Suppressor macrophage (primary cell): Measurements from ENCODE around the gene PDXK.
A peak's percentile ranks its signal among the peaks of the same experiment; 100 is the strongest.

Source experiments
- DNase-seq, 4 experiments: peaks; one replicate each; pipeline ENCODE4 v3.0.0-alpha.2; 2020 to 2022

Gene PDXK

GRCh38 chr21:43723648-43724047, 4.7 kb downstream of the PDXK start:
- no peak for DNase-seq

DNA sequence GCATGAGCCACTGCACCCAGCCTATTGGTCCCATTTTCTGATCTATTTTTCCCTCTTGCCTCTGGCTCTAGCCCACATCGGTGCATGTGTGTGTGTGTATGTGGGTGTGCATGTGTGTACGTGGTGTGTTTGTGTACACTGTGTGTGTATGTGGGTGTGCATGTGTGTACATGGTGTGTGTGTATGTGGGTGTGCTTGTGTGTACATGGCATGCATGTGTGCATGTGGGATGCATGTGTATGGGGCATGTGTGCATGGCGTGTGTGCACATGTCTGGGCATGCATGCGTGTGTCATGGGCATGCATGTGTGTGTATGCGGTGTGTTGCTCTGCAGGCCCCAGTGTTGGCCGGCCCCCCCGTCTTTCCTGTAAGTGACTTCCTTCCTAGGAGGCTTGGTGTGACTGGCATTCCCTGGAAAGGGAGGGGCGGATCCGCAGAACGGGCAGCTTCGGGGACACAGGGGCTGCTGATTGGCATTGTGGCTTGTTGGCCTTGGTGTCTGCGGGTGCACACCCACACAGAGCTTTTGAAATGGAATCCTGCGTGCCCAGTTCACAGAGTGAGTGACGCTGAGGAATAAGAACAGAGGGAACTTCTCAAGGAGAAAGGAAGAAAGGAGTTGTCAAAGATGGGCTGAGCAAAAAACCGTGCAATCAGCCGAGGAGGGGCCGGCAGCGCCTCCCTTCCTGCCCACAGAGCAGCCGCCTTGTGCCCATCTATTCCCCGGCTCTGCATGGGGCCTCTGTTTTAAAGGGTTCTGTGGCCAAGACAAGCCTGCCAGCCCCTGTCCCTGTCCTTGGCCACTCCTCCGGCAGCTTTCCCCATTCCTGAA, 8.0 kb downstream of the PDXK start:
- peak; percentile 78 to 88 (median 86) for DNase-seq

- peak; percentile 65 to 81 (median 76) for DNase-seq
These were observed 8.7 kb downstream of the PDXK start for GRCh38 chr21:43727519-43728153.

DNA sequence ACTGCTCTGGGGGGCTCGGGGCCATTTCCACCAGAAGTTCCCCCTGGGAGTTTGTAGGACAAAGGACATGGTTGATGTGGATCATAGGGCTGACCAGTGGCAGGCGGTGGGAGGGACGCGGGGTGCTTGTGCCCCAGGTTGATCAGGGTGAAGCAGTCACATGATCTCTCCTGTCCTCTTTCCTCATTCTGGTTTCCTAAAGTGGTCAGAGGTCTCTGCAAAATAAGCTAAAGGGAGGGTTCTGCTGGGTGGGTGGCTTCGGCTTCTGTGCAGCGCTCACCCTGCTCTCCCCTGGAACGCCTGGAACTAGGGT, 9.2 kb downstream of the PDXK start:
- DNase-seq, result peak in 1 of 4 experiments; percentile 87

DNA sequence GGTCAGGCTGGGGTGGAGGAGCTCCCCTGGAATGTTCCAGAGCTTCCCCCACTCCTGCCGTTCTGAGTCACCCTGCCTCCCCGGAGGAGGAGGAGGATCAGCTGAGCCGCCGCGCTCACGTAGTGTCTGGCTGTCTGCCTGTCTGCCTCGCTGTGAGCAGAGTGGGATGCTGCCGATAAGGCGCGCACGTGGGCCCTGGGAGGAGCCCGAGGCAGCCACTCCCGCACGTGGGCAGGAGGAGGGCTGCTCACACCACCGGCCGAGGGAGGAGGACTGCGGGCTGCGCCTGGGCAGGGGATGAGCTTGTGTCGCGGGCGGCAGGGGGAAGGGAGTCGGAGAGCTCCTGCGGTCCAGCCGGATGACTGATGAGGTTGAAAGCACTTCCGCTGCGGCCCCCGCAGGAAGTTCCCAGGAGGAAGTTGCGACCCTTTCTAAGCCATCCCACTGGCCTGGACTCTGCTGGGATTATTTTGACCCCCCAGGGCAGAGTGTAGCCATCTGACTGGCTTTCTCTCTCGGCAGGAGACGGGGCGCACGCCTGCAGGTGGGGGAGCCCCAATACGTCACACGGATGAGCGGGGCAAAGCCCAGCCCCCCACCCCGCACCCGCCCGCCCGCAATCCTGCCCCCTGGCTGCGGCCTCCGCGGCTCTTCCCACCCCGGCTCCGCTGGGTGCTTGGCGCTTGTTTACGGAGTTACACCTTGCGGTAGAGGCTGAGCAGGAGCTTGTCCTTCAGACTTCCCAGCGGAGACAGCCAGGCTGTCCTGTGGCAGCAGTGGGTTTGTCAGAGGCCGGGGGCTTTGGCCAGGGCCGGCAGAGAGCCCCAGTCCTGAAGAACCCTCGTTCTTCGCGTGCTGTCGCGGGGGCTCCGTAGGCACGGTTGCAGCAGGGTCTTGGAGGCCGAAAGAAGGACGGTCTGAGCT, 9.8 kb downstream of the PDXK start:
- DNase-seq, result peak; percentile 97 to 99 (median 98)

DNA sequence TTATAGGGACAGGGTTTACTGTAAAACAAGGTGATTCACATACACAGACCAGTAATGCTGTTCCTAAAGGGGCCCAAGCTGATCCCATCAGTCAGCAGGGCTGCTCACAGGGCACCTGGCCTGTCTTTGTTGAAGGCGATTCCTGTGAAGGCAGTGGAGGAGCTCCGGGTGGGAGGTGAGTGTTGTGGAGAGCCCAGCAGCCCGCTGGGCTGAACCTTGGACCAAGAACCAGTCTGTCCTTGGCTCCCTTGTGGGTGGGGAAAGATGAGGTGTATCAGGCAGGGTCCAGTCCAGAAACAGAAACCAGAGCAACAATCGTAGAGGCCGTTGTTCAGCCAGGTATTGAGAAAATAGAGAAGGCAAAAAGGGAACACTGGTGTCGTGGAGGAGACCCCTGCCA, 12.5 kb downstream of the PDXK start:
- DNase-seq, result no peak

GRCh38 chr21:43731891-43732711, 13.2 kb downstream of the PDXK start:
- DNase-seq, result no peak

DNA sequence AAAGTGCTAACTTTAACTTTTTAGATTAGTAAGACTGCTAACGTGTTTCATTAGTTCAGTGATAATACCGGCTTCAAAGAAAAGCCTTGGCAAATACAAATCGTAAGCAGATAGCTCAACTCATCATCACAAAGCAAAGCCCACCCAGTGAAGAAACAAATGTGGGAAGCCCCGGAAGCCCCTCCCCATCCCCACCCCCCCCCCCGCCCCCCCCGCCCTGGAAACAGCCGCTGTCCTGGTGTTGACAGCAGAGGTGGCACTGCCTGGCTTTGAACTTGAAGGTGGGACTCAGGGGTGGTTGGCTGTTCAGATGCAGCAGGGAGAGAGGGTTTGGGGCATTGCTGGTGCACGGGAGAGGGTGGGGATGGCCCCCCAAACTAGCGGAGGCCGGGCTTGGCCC, 14.1 kb downstream of the PDXK start:
- DNase-seq, result no peak

DNA sequence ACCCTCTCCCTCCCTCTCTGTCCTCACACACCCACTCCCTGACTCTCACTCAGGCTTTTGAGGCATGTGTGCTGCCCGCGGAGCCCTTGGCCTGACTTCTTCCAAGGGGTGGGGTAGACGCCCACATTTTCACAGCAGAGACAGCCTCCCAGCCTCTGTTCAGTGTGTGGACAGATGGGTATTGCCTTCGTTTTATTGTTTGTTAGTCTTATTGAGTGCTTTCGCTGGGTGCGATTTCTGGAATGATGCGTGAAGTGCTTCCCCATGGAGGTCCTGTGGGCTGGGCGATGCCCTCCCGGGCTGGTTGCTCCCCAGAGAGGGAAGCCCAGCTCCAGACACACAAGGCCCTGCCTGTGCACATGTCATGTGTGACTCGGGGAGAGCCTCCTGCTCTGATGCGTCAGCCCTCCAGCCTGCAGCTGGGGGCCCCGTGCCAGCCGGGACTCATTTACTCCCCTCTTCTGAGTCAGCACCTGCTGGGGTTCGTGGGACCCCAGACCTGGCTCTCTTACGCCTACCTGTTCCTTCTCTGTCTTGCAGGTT, 14.7 kb downstream of the PDXK start:
- DNase-seq, result peak; percentile 72 to 87 (median 78)

- DNase-seq, result no peak
These were observed 15.4 kb downstream of the PDXK start for GRCh38 chr21:43734131-43734927.

GRCh38 chr21:43734928-43735229, 15.9 kb downstream of the PDXK start:
- DNase-seq, result no peak

- no peak for DNase-seq
These were observed 16.5 kb downstream of the PDXK start for GRCh38 chr21:43735236-43736091.

- DNase-seq, result peak in 1 of 4 experiments; percentile 30
These were observed 17.4 kb downstream of the PDXK start for GRCh38 chr21:43736224-43736883.

DNA sequence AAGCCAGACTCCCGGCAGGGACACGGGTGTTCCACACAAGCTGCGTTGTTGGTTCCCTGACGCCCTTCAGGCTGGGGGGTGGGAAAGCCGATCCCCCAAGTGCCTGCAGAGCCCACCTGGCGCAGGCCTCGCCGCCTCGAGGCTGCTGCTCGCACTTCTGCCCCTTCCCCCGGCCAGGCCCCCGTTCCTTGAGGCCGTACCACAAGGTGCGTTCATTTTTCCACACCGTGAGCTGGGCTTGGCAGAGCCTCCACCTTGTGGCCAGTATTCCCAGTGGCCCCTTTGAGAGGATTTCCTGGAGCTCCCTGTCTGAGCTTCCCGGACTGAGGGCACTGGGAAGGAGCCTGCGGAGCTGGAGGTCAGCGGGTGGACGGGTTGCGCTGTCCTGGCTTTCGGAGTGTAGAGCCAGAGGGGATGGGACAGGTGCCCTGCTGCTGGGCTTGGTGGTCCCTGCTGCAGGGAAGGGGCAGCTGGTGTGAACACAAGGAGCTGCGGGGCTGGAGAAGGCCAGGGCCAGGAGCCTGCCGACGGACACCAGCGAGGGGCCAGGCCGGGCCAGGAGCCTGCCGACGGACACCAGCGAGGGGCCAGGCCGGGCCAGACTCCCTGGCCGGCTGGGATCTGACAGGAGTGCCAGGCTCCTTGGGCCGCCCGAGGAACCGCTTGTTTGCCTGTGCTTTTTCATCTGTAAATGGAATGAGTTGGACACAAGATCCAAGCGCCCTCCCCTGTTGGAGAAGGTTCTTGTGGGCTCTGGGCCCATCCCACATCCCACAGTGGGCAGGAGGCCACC, 18.4 kb downstream of the PDXK start:
- DNase-seq, result no peak

GRCh38 chr21:43739621-43740435, 20.9 kb downstream of the PDXK start:
- peak in 2 of 4 experiments; percentile 31 to 51 for DNase-seq

DNA sequence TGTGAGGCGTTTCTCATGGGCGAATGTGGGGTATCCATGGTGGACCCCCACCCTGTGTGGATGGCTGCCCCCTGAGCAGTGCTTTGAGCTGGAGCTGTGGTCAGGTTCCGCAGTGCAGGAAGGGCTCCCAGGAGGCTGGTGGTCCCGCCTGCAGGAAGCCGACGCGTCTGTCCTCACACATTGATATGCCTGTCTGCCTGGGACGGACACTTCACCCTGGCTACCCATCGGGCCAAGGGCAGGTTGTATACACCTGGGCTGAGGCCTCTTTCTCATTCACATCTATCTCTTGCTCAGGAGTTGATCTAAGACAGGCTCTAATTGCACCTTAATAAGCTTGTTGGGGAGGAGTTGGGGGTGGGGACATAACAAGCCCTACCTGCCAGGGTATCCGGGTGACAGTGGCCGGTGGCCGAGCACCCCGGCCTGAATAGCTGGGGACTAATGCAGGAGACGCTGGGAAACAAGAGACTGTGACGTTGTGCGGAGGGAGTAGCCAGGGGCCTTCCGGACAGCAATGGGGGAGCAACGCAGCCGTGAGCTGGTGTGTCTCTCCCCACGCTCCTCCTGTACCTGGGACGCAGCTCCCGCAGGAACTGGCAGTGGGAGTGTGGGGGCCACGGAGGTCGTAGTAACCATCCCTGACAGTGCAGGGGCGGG, 21.7 kb downstream of the PDXK start:
- DNase-seq, result peak in 1 of 4 experiments; percentile 31

- DNase-seq, result no peak
These were observed 22.6 kb downstream of the PDXK start for GRCh38 chr21:43741423-43742096.
